GM21825 (cell line): ENCODE measurements around the gene UGT1A9.

Experiments
- ATAC-seq: cut with Tn5 transposase; IDR thresholded peaks from one replicate; pipeline ENCODE4 v1.9.1; 2021; ENCODE audit warnings: mild to moderate bottlenecking, moderate library complexity; ENCODE audit not compliant: unreplicated experiment

UGT1A9 gene

DNA sequence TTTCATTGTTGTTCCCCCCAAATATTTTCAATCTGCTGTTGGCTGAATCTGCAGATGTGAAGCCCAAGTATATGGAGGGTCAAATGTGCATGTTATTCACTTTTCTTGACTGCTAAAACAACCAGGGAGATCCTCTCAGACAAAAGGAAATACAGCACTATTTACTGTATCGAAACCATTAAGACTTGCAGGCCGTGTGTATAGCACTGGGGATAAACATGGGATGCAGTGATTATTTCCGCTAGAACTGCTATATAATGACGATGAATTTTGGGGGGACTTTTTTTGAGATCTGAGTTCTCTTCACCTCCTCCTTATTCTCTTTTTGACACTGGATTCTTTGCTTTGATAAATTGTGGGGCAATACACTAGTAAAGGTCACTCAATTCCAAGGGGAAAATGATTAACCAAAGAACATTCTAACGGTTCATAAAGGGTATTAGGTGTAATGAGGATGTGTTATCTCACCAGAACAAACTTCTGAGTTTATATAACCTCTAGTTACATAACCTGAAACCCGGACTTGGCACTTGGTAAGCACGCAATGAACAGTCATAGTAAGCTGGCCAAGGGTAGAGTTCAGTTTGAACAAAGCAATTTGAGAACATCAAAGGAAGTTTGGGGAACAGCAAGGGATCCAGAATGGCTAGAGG is 84.9 kb downstream of the UGT1A9 start:
- no peak for ATAC-seq

- no peak for ATAC-seq
Observed at GRCh38 chr2:233758141-233758540, 86.4 kb downstream of the UGT1A9 start.

GRCh38 chr2:233758849-233759248 is 87.2 kb downstream of the UGT1A9 start:
- ATAC-seq = no peak

DNA sequence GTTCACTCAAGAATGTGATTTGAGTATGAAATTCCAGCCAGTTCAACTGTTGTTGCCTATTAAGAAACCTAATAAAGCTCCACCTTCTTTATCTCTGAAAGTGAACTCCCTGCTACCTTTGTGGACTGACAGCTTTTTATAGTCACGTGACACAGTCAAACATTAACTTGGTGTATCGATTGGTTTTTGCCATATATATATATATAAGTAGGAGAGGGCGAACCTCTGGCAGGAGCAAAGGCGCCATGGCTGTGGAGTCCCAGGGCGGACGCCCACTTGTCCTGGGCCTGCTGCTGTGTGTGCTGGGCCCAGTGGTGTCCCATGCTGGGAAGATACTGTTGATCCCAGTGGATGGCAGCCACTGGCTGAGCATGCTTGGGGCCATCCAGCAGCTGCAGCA is 88.3 kb downstream of the UGT1A9 start, which contains the start of gene UGT1A1:
Gene UGT1A1 (plus strand): TSS at position 228 of the 400 bp plus-strand sequence. CDS start 18 bp downstream, at position 246.
- ATAC-seq = no peak

- ATAC-seq = no peak
Observed at GRCh38 chr2:233761040-233761769, 89.5 kb downstream of the UGT1A9 start.

GRCh38 chr2:233764264-233764663 is 92.6 kb downstream of the UGT1A9 start:
- no peak for ATAC-seq

- ATAC-seq = no peak
Observed at GRCh38 chr2:233764761-233765160, 93.1 kb downstream of the UGT1A9 start.

DNA sequence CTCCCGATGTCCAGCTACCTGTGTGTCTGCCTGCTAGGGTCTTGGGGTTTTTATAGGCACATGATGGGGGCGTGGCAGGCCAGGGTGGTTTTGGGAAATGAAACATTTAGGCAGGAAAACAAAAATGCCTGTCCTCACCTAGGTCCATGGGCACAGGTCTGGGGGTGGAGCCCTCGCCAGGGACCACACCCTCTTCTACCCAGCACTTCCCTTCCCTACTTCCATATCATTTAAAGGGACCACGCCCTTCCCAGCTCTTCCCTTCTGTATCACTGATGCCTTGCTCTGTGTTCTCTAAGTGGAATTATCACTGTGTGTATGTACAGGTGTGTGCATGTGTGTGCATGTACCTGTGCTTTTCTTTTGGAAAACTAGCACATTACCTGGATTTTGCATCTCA is 94.7 kb downstream of the UGT1A9 start:
- no peak for ATAC-seq

DNA sequence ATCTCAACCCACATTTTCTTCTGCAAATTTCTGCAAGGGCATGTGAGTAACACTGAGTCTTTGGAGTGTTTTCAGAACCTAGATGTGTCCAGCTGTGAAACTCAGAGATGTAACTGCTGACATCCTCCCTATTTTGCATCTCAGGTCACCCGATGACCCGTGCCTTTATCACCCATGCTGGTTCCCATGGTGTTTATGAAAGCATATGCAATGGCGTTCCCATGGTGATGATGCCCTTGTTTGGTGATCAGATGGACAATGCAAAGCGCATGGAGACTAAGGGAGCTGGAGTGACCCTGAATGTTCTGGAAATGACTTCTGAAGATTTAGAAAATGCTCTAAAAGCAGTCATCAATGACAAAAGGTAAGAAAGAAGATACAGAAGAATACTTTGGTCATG is 96.4 kb downstream of the UGT1A9 start:
- ATAC-seq = no peak

DNA sequence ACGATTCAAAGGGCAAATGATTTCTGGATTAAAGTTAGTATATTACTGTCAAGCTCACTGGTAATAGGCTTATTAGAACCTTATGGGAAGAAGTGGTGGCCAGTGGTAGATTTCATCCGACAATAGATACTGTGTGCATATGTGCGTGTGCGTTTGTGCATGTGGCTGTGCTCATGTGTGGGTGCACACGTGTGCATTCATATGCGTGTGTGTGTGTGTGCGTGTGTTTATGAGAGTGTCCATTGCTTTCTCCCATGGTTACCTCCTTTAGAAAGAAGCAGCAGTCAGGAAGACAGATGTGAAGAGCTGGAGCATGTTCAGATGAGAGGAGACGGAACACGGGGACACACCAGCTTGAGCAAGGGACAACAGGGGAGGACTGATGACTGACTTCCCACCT is 97.6 kb downstream of the UGT1A9 start:
- ATAC-seq = no peak

DNA sequence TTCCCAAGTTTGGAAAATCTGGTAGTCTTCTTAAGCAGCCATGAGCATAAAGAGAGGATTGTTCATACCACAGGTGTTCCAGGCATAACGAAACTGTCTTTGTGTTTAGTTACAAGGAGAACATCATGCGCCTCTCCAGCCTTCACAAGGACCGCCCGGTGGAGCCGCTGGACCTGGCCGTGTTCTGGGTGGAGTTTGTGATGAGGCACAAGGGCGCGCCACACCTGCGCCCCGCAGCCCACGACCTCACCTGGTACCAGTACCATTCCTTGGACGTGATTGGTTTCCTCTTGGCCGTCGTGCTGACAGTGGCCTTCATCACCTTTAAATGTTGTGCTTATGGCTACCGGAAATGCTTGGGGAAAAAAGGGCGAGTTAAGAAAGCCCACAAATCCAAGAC is 100.5 kb downstream of the UGT1A9 start:
- ATAC-seq = no peak

DNA sequence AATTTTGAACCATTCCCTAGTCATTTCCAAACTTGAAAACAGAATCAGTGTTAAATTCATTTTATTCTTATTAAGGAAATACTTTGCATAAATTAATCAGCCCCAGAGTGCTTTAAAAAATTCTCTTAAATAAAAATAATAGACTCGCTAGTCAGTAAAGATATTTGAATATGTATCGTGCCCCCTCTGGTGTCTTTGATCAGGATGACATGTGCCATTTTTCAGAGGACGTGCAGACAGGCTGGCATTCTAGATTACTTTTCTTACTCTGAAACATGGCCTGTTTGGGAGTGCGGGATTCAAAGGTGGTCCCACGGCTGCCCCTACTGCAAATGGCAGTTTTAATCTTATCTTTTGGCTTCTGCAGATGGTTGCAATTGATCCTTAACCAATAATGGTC is 100.9 kb downstream of the UGT1A9 start:
- no peak for ATAC-seq

DNA sequence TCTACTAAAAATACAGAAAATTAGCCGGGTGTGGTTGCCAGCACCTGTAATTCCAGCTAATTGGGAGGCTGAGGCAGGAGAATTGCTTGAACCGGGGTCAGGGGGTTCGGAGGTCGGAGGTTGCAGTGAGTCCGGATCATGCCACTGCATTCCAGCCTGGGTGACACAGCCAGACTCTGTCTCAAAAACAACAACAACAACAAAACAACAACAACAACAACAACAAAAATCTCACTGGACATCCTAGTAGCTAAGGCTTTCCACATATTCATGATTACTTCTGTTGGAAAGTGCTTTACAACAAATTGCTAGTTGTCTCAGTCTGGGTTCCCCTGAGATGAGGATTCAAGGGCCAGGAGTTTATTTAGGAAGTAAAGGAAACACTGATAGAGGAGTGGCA is 102.2 kb downstream of the UGT1A9 start:
- ATAC-seq = no peak

DNA sequence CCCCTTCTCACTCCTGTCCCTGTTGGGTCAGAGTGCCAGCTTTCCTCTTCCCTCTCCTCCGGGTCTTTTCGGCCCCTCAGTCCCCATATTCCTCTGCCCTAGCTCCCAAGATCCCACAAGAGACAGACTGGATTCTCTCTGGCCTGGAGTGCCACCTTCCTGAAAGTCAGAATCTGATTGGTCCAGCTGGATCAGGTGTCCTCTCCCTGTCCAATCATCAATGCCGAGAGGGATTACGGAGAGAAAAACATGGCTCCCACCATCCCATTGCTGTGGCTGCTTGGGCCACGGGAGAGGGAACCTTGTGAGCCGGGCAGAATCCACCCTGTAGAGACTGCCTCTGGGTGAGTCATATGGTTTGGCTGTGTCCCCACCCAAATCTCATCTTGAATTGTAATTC is 103.7 kb downstream of the UGT1A9 start:
- no peak for ATAC-seq

GRCh38 chr2:233778030-233778429 is 106.3 kb downstream of the UGT1A9 start, which contains the start of gene MROH2A:
Gene MROH2A, plus strand, starts transcription at chr2:233778330. Its CDS starts 1,029 bp downstream, at chr2:233779359.
- ATAC-seq = no peak

GRCh38 chr2:233779722-233780121 is 108.0 kb downstream of the UGT1A9 start:
- ATAC-seq = no peak

- ATAC-seq = no peak
Observed at GRCh38 chr2:233780771-233781170, 109.1 kb downstream of the UGT1A9 start.

GRCh38 chr2:233789554-233789953 is 117.9 kb downstream of the UGT1A9 start:
- no peak for ATAC-seq

GRCh38 chr2:233791151-233791882 is 119.6 kb downstream of the UGT1A9 start:
- ATAC-seq = no peak

DNA sequence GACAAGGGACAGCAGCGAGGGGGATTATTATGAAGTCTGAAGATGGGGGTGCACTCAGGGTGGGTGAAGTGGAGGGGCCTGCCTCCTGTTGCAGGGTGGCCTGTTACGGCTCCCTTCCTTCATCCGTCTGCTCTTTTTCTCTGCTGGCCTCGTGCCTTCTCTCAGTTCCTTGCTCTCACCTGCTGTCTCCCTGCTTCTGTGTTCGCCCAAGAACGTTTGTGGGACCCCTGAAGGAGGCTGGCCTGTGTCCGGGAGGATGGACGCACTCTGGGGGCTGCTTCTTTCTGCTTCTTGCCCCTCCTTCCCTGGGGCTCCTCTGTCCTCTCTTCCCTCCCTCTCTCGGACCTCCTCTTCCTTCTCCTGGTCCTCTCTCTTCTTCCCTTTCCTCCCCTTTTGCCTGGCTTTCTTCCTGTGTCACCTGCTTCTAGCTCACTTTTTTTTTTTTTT is 120.2 kb downstream of the UGT1A9 start:
- ATAC-seq = no peak

DNA sequence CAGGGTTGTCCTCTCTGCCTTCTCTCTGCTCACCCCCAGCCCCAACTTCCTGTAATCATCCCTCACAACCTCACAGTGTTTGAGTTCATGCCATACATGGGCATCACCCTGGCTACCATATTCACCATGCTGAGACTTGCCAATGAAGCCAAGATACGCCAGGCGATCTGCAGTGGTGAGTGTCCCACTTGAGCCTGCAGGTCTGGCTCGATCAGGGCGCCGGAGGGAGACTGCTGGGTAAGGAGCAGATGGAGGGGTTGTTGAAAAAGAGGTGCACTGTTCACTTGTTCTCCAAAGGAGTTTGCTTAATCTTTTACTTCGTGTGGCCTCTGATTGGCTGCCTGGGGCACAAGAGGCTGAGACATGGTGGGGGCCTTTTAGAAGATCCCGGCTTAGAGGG is 121.0 kb downstream of the UGT1A9 start:
- no peak for ATAC-seq
